Psoas muscle (tissue), 8 donors: ENCODE results near the gene PSAT1. TPM values are rescaled to one million over a fixed set of nuclear protein-coding genes. Genes with fewer than 3 reads are reported as not detected.
A peak's percentile ranks its signal among the peaks of the same experiment; 100 is the strongest.

Experiments used
- ATAC-seq, 4 donors: fragments of 200-7000 bp; cut with Tn5 transposase; one replicate each; pipeline ENCODE4 v1.9.1; 2020; ENCODE audit warnings: moderate library complexity in 3 of 4, mild to moderate bottlenecking in 2 of 4
- DNase-seq, 2 donors: peaks; one replicate each; pipeline ENCODE4 v3.0.0-alpha.2; 2020
- H3K27ac ChIP-seq: fragments of 200-600 bp; one replicate; pipeline ENCODE4 v1.8.0; 2022
- H3K27me3 ChIP-seq, 3 donors: fragments of 200-600 bp in 1 of 3; one replicate each; pipeline versions ENCODE4 v1.6.1 to v1.8.0; 2013 to 2022; ENCODE audit warnings: low read length in 2 of 3, mild to moderate bottlenecking in 2 of 3, moderate library complexity in 1 of 3; ENCODE audit not compliant: insufficient read depth in 3 of 3
- H3K36me3 ChIP-seq, 2 donors: fragments of 200-600 bp in 1 of 2; one replicate each; pipeline versions ENCODE4 v1.6.1 to v1.8.0; 2013 to 2022; ENCODE audit warnings: low read depth in 1 of 2, mild to moderate bottlenecking in 1 of 2, moderate library complexity in 1 of 2; ENCODE audit not compliant: insufficient read depth in 1 of 2
- H3K4me1 ChIP-seq: fragments of 200-600 bp; one replicate; pipeline ENCODE4 v1.8.0; 2022
- H3K4me3 ChIP-seq: fragments of 200-600 bp; one replicate; pipeline ENCODE4 v1.8.0; 2022; ENCODE audit warnings: mild to moderate bottlenecking
- H3K9me3 ChIP-seq: fragments of 200-600 bp; one replicate; pipeline ENCODE4 v1.8.0; 2022
- CTCF ChIP-seq: fragments of 200-600 bp; IDR thresholded peaks from one replicate; pipeline ENCODE4 v1.8.0; 2022; ENCODE audit warnings: antibody characterized with exemption
- WGBS, 3 donors: extraction: QIAGEN DNeasy Blood & Tissue Kit; methylation state at CpG; one replicate each; pipeline versions ENCODE4 v1.1.6 to v1.1.7; 2013; 5-methylcytosine and 5-hydroxymethylcytosine counted together
- intact Hi-C, 2 donors: fragments of 100-400 bp; cut with DNase I; formaldehyde crosslinking; loops; one replicate each; pipeline versions ENCODE4 v1.11.0 to v1.14.2; 2022
- long read RNA-seq, 2 donors: library from polyadenylated mRNA; unstranded; transcript quantifications; one replicate each; pipeline ENCODE4 v2.0.0, GENCODE V29; 2021
- polyA plus RNA-seq, 3 donors: library from polyadenylated mRNA; stranded (reverse); fragments of 200-250 nt; gene quantifications; one replicate each; pipeline ENCODE4 v1.2.3, GENCODE V29; 2013
- total RNA-seq, 4 donors: library from RNA; stranded (reverse); fragmentation: NEBNext Ultra II Directional in 2 of 4; extraction: Animal tissue kit (Norgen Biotek cat#: 25700) in 2 of 4; gene quantifications; one replicate each; pipeline versions ENCODE4 v1.2.1 to v1.2.4, GENCODE V29; 2021 to 2023
- donor health status: healthy with polysubstance abuse.
- donor health status: DM: no; HTN: no; CAD: no; lungs with moderate emphysema.
- donor health status: Bipolar disorder and iron deficiency.
- donor health status: healthy.
- donor health status: DM: yes; HTN: yes; CAD: no.
- donor health status: DM: no; HTN: no; CAD: no.
- donor health status: DM: no; HTN: no; CAD: no.
- donor health status: DM: yes; HTN: yes; CAD: no.

Gene PSAT1
- total RNA-seq, result 1 to 10 TPM in 1 of 4 donors, under 1 TPM in 3; 0.15 to 1.1 (median 0.52) TPM
- polyA plus RNA-seq, result 1 to 10 TPM in 2 of 3 donors, under 1 TPM in 1; 0.31 to 2.0 (median 1.6) TPM
- long read RNA-seq, donor 1, partial matches to known transcripts, result 0 of 1 reads
- long read RNA-seq, donor 1, other reads (novel, unspliced or antisense), result 0 of 1 reads
- long read RNA-seq, donor 2, result 0 reads

- intact Hi-C loops, result loop anchor here in 1 of 2 donors (10.0 kb wide), 1 partner anchor 62 kb away; the partner anchor contains the start of gene CEP78
- H3K27ac ChIP-seq, result no peak within 1 kb of the TSS
- H3K4me3 ChIP-seq, result peak within 1 kb of the TSS; percentile 68
- TF ChIP-seq CTCF, result no peak
- H3K36me3 ChIP-seq, result no peaks in the 10 kb centered on the region
- peaks cover 19% of the 10 kb centered on the region for H3K4me1 ChIP-seq
- peaks cover 0 to 59% (median 5%) of the 10 kb centered on the region in 3 donors for H3K27me3 ChIP-seq
- peak; percentile 79 to 89 (median 89) for ATAC-seq
- no peaks in the 10 kb centered on the region for H3K9me3 ChIP-seq
- peak; percentile 80 to 85 for DNase-seq
- 0 to 1% (median 0%) methylated on average over 62 to 76 of the region's 76 CpGs for WGBS, 3 donors
Measured at GRCh38 chr9:78296893-78297671, at the start of gene PSAT1. TSS of gene PSAT1 (plus strand) at chr9:78297125. CDS start at chr9:78297211, 86 bp downstream.

DNA sequence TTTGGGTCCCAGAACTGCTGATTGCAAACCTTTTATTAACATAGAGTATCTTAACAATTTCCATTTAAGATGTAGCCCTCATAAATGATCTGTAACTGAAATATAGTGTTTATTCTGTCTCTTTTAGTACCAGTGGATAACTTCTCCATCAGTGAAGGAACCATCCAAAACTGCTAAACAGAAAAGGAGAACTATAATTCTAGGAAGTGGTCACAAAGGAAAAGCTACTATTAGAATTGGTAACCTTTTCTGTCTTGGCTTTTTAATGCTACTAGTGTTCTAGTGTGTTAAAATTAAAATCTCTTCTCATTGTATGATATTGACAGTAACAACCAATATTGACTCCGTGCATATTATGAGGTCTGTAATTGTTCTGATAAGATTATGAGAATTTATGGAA lies 48.3 kb upstream of the PSAT1 start:
- no peak for ATAC-seq
- no peaks in the 10 kb centered on the region for H3K9me3 ChIP-seq
- WGBS, 3 donors, result 91 to 96% (median 93%) methylated on average over 1 of the region's 1 CpG
- peaks cover 0 to 56% of the 10 kb centered on the region in 2 donors for H3K36me3 ChIP-seq
- H3K4me3 ChIP-seq, result no peak overlapping the region
- no peaks in the 10 kb centered on the region for H3K27me3 ChIP-seq
- intact Hi-C loops, result no loop called here
- TF ChIP-seq CTCF, result no peak
- H3K27ac ChIP-seq, result no peak overlapping the region
- no peaks in the 10 kb centered on the region for H3K4me1 ChIP-seq
- DNase-seq, result no peak

DNA sequence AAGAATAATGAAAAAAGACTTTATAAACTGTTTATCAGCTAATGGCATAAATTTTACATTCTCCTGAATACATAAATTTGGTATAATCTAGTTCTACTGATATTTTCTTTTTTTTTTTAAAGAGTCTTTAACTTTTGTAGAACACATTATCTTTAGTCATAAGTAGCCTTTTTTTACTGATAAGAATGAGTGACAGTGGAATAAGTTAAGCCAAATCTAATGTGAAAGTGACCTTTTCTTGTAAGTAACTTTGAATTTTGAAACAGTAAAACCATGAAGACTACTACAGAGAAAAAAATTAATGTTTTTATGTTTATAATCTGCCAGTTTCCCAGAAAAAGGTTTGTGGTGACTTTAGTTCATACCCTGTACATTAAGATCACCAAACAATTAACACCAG lies 47.4 kb upstream of the PSAT1 start:
- H3K27ac ChIP-seq, result no peak overlapping the region
- H3K4me3 ChIP-seq, result no peak overlapping the region
- peaks cover 0 to 49% of the 10 kb centered on the region in 2 donors for H3K36me3 ChIP-seq
- DNase-seq (no peak), ATAC-seq (no peak)
- no peaks in the 10 kb centered on the region for H3K27me3 ChIP-seq
- no peaks in the 10 kb centered on the region for H3K9me3 ChIP-seq
- intact Hi-C loops, result no loop called here
- TF ChIP-seq CTCF, result no peak
- H3K4me1 ChIP-seq, result no peaks in the 10 kb centered on the region

- Histone ChIP-seq H3K4me1 (no peaks in the 10 kb centered on the region), H3K4me3 (no peak overlapping the region), H3K9me3 (no peaks in the 10 kb centered on the region), H3K36me3 (peaks cover 2 to 49% of the 10 kb centered on the region in 2 donors), H3K27me3 (no peaks in the 10 kb centered on the region), H3K27ac (no peak overlapping the region)
- TF ChIP-seq CTCF, result no peak
- DNase-seq, result no peak
- 94 to 98% (median 94%) methylated on average over 1 of the region's 1 CpG for WGBS, 3 donors
- intact Hi-C loops, result no loop called here
- no peak for ATAC-seq
Measured at GRCh38 chr9:78252616-78253015, 44.3 kb upstream of the PSAT1 start.
